ENCODE measurements around the gene ANGPTL2. TPM values are rescaled to one million over a fixed set of nuclear protein-coding genes. Genes with fewer than 3 reads are reported as not detected.

ANGPTL2 gene
- total RNA-seq, 1 donor from 2014 or later = 41.4 TPM

GRCh38 chr9:127105805-127106465 is 16.5 kb downstream of the ANGPTL2 start:
- peak; percentile 43 for DNase-seq (ENCODE audit: low spot score)
- intact Hi-C loops (cut with DNase I) = no loop called here

- peak; percentile 85 for DNase-seq (ENCODE audit: low spot score)
- intact Hi-C loops (cut with DNase I) = no loop called here
Observed at GRCh38 chr9:127104581-127105311, 17.7 kb downstream of the ANGPTL2 start.

- intact Hi-C loops (cut with DNase I) = no loop called here
- peak; percentile 7 for DNase-seq (ENCODE audit: low spot score)
Observed at GRCh38 chr9:127102788-127103187, 19.6 kb downstream of the ANGPTL2 start.

- DNase-seq (ENCODE audit: low spot score) = no peak
- intact Hi-C loops (cut with DNase I) = no loop called here
Observed at GRCh38 chr9:127102176-127102575, 20.3 kb downstream of the ANGPTL2 start.

GRCh38 chr9:127099664-127100063 is 22.8 kb downstream of the ANGPTL2 start:
- DNase-seq (ENCODE audit: low spot score) = no peak
- intact Hi-C loops (cut with DNase I) = no loop called here

- intact Hi-C loops (cut with DNase I) = no loop called here
- DNase-seq (ENCODE audit: low spot score) = no peak
Observed at GRCh38 chr9:127098916-127099553, 23.4 kb downstream of the ANGPTL2 start.

GRCh38 chr9:127097683-127098082 is 24.8 kb downstream of the ANGPTL2 start:
- intact Hi-C loops (cut with DNase I) = no loop called here
- peak; percentile 17 for DNase-seq (ENCODE audit: low spot score)

- DNase-seq (ENCODE audit: low spot score) = peak; percentile 74
- intact Hi-C loops (cut with DNase I) = no loop called here
Observed at GRCh38 chr9:127096208-127096607, 26.2 kb downstream of the ANGPTL2 start.

GRCh38 chr9:127095411-127095810 is 27.0 kb downstream of the ANGPTL2 start:
- no peak for DNase-seq (ENCODE audit: low spot score)
- intact Hi-C loops (cut with DNase I) = no loop called here

GRCh38 chr9:127093319-127094020 is 29.0 kb downstream of the ANGPTL2 start:
- intact Hi-C loops (cut with DNase I) = no loop called here
- DNase-seq (ENCODE audit: low spot score) = peak; percentile 58

- peak; percentile 55 for DNase-seq (ENCODE audit: low spot score)
- intact Hi-C loops (cut with DNase I) = no loop called here
Observed at GRCh38 chr9:127092041-127092608, 30.3 kb downstream of the ANGPTL2 start.

- DNase-seq (ENCODE audit: low spot score) = peak; percentile 50
- intact Hi-C loops (cut with DNase I) = no loop called here
Observed at GRCh38 chr9:127091526-127091925, 30.9 kb downstream of the ANGPTL2 start.

GRCh38 chr9:127090341-127090985 is 32.0 kb downstream of the ANGPTL2 start:
- intact Hi-C loops (cut with DNase I) = no loop called here
- DNase-seq (ENCODE audit: low spot score) = peak; percentile 62

- DNase-seq (ENCODE audit: low spot score) = peak; percentile 58
- intact Hi-C loops (cut with DNase I) = no loop called here
Observed at GRCh38 chr9:127089631-127090081, 32.8 kb downstream of the ANGPTL2 start.

GRCh38 chr9:127088724-127089615 is 33.5 kb downstream of the ANGPTL2 start:
- intact Hi-C loops (cut with DNase I) = no loop called here
- DNase-seq (ENCODE audit: low spot score) = peak; percentile 6

GRCh38 chr9:127087836-127088235 is 34.6 kb downstream of the ANGPTL2 start:
- DNase-seq (ENCODE audit: low spot score) = no peak
- intact Hi-C loops (cut with DNase I) = no loop called here

GRCh38 chr9:127087411-127087810 is 35.0 kb downstream of the ANGPTL2 start:
- intact Hi-C loops (cut with DNase I) = no loop called here
- no peak for DNase-seq (ENCODE audit: low spot score)

GRCh38 chr9:127086771-127087170 is 35.7 kb downstream of the ANGPTL2 start:
- intact Hi-C loops (cut with DNase I) = no loop called here
- no peak for DNase-seq (ENCODE audit: low spot score)

Data from cardiac septum (tissue), 1 donor.